ENCODE data around the gene LINGO3. TPM values are rescaled to one million over a fixed set of nuclear protein-coding genes. Genes with fewer than 3 reads are reported as not detected.

The LINGO3 gene
- polyA plus RNA-seq, 1 experiment = not detected

DNA sequence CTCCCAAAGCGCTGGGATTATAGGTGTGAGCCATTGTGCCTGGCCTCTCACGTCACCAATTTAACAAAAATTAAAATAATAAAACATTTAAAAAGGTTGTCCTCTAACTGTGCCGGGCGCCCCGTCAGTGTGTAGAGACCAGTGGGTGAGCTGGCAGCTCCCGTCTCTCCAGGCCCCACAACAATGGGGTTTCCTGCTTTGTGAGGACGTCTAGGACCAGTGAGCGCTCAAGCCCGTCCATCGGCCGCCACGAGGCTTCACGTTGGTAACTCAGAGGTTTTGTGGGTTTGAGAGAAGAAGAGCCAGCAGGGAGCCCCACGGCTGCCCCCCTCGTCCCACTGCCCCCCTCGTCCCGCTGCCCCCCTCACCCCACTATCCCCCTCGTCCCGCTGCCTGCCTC lies 15.8 kb upstream of the LINGO3 start:
- Histone ChIP-seq H3K27ac (ENCODE audit: low read depth, low read length) (no peak overlapping the region), H3K4me3 (ENCODE audit: low read depth, low read length) (no peak overlapping the region), H3K27me3 (ENCODE audit: control insufficient read depth, insufficient read depth, low read length) (no peaks in the 10 kb centered on the region), H3K9me3 (ENCODE audit: control insufficient read depth, insufficient read depth, low read length) (no peaks in the 10 kb centered on the region; the same call in 1 of the 2 replicates)
- no peak for TF ChIP-seq CTCF (IDR thresholded peaks at IDR 0.05; ENCODE audit: low read depth, low read length)
- ChIA-PET CTCF (no interaction called here), POLR2A (no interaction called here)
- DNase-seq (ENCODE audit: low read depth, low spot score) = no peak

DNA sequence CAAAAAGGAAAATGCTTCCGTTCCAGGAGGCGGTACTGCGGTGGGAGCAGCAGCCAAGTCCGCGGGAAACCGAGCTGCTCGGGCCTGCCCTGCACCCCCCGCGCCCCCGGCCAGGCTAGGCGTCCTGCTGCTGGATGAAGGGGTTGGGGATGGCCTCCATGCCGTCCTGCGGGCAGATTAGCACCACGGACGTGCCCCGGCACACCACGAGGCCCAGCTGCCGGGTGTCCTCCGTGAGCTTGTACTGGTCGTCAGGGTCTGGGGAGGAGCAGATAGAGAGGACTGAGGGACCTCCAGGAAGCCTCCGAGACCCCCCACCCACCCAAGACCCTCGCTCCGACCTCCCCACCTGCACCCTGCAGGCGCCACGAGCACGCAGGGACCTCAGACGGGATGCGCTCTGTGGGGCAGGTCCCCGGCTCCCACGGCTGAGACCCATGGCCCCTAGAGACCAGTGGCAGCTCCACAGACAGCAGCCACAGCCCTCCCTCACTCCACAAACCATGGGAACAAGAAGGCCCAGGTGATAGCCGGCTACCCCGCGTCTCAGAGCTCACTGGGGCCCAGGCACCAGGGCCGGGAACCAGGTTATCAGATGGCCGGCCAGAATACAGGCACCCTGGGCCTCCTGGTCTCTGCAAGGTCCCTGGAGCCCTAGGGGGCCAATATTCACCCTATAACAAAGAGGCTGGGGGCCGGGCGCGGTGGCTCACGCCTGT lies 13.8 kb upstream of the LINGO3 start:
- H3K27ac ChIP-seq (ENCODE audit: low read depth, low read length) = no peak overlapping the region
- TF ChIP-seq CTCF (IDR thresholded peaks at IDR 0.05; ENCODE audit: low read depth, low read length) = no peak
- no peak for DNase-seq (ENCODE audit: low read depth, low spot score)
- no peak overlapping the region for H3K4me3 ChIP-seq (ENCODE audit: low read depth, low read length)
- ChIA-PET CTCF (no interaction called here), POLR2A (no interaction called here)
- no peaks in the 10 kb centered on the region for H3K27me3 ChIP-seq (ENCODE audit: control insufficient read depth, insufficient read depth, low read length)
- H3K9me3 ChIP-seq (ENCODE audit: control insufficient read depth, insufficient read depth, low read length) = no peaks in the 10 kb centered on the region; the same call in 1 of the 2 replicates

DNA sequence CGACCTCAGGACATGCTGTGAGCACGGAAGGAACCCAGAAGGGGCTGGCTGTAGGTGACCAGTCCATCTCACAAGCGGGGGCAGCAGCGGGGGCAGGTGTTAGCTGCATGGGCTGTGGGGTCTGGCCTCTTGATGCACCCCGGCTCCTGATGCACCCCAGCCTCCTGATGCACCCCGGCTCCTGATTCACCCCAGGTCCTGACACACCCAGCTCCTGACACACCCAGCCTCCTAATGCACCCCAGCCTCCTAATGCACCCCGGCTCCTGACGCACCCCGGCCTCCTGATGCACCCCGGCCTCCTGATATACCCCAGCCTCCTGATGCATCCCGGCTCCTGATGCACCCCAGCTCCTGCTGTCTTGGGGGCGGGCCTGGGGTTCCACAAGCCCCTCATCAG lies 13.0 kb upstream of the LINGO3 start:
- Histone ChIP-seq H3K27me3 (ENCODE audit: control insufficient read depth, insufficient read depth, low read length) (no peaks in the 10 kb centered on the region), H3K4me3 (ENCODE audit: low read depth, low read length) (no peak overlapping the region), H3K27ac (ENCODE audit: low read depth, low read length) (no peak overlapping the region), H3K9me3 (ENCODE audit: control insufficient read depth, insufficient read depth, low read length) (peaks cover 2% of the 10 kb centered on the region; the same call in 1 of the 2 replicates)
- DNase-seq (ENCODE audit: low read depth, low spot score) = no peak
- POLR2A ChIA-PET = no interaction called here
- CTCF ChIA-PET = no interaction called here
- TF ChIP-seq CTCF (IDR thresholded peaks at IDR 0.05; ENCODE audit: low read depth, low read length) = no peak

DNA sequence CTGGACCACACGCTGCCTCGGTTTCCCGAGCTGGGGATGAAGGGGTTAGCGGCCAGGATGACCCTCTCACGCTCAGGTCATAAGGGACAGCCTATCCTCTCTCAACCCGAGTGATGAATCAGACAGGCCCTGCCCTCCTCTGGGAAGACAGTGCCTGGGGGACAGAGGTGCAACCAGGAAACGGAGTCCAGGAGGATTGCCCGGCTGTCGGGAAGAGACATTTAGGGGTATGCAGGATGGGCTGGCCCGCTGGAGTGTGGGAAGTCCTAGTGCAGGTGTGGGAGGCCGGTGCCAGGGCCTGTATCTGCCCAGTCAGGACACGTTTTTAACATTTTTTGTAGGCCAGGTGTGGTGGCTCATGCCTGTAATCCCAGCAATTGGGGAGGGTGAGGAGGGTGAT lies 12.1 kb upstream of the LINGO3 start:
- Histone ChIP-seq H3K4me3 (ENCODE audit: low read depth, low read length) (no peak overlapping the region), H3K27ac (ENCODE audit: low read depth, low read length) (no peak overlapping the region), H3K9me3 (ENCODE audit: control insufficient read depth, insufficient read depth, low read length) (peaks cover 8% of the 10 kb centered on the region), H3K27me3 (ENCODE audit: control insufficient read depth, insufficient read depth, low read length) (no peaks in the 10 kb centered on the region)
- TF ChIP-seq CTCF (IDR thresholded peaks at IDR 0.05; ENCODE audit: low read depth, low read length) = no peak
- ChIA-PET POLR2A (interaction anchor here (0.6 kb wide), 1 partner anchor 156 kb away, joined by 3 read pairs; the partner anchor contains the start of gene GADD45B), CTCF (no interaction called here)
- no peak for DNase-seq (ENCODE audit: low read depth, low spot score)

DNA sequence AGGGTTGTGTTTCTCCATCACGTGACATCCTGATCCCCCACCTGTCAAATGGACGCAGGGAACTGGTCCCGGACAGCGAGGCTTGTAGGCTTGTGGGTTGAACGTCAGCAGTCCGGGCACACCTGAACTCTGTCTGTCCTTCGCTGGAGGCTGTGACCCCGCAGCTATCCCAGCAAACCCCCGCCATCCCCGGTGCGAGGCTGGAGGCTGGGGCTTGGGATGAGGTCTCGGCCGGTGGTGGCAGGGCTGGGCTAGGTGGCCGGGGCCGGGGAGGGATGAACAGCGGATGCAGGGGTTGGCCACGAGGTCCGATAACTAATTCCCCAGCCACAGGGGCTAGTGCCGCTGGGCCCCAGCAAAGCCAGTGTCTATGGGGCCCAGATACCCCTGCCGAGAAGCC lies 11.6 kb upstream of the LINGO3 start:
- no peak overlapping the region for H3K4me3 ChIP-seq (ENCODE audit: low read depth, low read length)
- H3K27me3 ChIP-seq (ENCODE audit: control insufficient read depth, insufficient read depth, low read length) = no peaks in the 10 kb centered on the region
- ChIA-PET CTCF (no interaction called here), POLR2A (no interaction called here)
- no peak for DNase-seq (ENCODE audit: low read depth, low spot score)
- TF ChIP-seq CTCF (IDR thresholded peaks at IDR 0.05; ENCODE audit: low read depth, low read length) = no peak
- H3K27ac ChIP-seq (ENCODE audit: low read depth, low read length) = no peak overlapping the region
- H3K9me3 ChIP-seq (ENCODE audit: control insufficient read depth, insufficient read depth, low read length) = peaks cover 13% of the 10 kb centered on the region

Data from AG04450 (cell line).